Measurements from ENCODE around the gene HK3. TPM values are rescaled to one million over a fixed set of nuclear protein-coding genes. Genes with fewer than 3 reads are reported as not detected.

The HK3 gene
- total RNA-seq, 2 experiments from 2014 or later, result 0.22 to 0.62 TPM

DNA sequence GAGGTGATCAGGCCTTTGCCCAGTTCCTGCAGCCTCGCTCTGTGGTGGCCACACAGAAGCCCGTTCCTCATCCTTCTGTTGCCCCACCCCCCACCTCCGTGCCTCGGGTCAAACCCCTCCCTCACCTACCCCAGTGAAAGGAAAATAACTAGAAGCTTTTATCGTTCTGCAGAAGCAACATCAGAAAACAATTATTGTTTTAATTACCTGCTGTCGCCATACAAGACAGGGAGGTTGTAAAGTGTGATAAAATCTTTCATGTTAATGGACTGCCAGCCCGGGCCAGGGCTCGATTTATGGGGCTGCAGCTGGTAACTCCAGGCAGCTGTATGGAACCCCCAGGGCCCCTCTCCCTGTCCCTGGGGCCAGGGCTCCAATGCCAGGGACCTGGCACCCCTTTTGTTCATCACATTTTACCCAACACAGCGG, 68.1 kb downstream of the HK3 start:
- ChIA-PET POLR2A (no interaction called here), CTCF (no interaction called here)
- Mint-ChIP-seq H3K27ac (no peak overlapping the region), H3K4me3 (no peak overlapping the region), H3K4me1 (ENCODE audit: low read depth) (no peaks in the 10 kb centered on the region), H3K9me3 (no peaks in the 10 kb centered on the region), H3K27me3 (peaks cover 19% of the 10 kb centered on the region), H3K36me3 (no peaks in the 10 kb centered on the region)
- intact Hi-C loops (cut with micrococcal nuclease), result no loop called here
- no peak for DNase-seq

Other genes with a start within 250 kb of the HK3 start
- not detected for gene UNC5A, start 88.8 kb downstream of the HK3 start, total RNA-seq
- gene UIMC1, start 107.4 kb upstream of the HK3 start, total RNA-seq, result 10 to 100 TPM; 52.9 to 53.5 TPM
- gene ZNF346, start 123.3 kb upstream of the HK3 start, total RNA-seq, result 10 to 100 TPM; 12.7 to 15.6 TPM
- gene FGFR4, start 187.6 kb upstream of the HK3 start, total RNA-seq, result under 1 TPM; 0.76 to 0.87 TPM
- gene NSD1, start 234.4 kb upstream of the HK3 start, total RNA-seq, result 10 to 100 TPM; 54.6 to 55.5 TPM

All from activated CD4-positive, alpha-beta memory T cell treated with anti-CD3 and anti-CD28 coated beads for 36 hours (primary cell).